ENCODE results near the gene CRADD.
"Not testable (repeated sequence)": the region's sequence is repeated elsewhere in the genome, so short reads cannot be mapped to it uniquely, and the experiment has no call there.

CRADD gene

DNA sequence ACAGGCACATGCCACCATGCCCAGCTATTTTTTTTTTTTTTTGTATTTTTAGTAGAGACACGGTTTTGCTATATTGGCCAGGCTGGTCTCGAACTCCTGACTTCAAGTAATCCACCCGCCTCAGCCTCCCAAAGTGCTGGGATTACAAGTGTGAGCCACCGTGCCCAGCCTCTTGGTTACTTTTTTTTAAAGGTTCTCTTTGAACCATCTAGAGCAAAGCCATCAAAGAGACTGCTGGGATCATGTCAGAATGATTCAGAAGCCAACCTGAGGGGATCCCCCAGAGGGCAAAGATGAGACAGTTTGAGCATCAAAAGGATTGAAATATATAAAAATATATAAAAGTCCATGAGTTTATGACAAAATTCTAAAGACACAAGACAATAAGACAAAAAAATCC lies 103.7 kb downstream of the CRADD start:
- in situ Hi-C loops (cut with MboI; ENCODE audit: low sequenced_read_pairs) = not testable (repeated sequence)

DNA sequence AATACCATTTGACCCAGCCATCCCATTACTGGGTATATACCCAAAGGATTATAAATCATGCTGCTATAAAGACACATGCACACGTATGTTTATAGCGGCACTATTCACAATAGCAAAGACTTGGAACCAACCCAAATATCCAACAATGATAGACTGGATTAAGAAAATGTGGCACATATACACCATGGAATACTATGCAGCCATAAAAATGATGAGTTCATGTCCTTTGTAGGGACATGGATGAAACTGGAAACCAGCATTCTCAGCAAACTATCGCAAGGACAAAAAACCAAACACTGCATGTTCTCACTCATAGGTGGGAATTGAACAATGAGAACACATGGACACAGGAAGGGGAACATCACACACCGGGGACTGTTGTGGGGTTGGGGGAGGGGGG lies 104.8 kb downstream of the CRADD start:
- in situ Hi-C loops (cut with MboI; ENCODE audit: low sequenced_read_pairs) = not testable (repeated sequence)

DNA sequence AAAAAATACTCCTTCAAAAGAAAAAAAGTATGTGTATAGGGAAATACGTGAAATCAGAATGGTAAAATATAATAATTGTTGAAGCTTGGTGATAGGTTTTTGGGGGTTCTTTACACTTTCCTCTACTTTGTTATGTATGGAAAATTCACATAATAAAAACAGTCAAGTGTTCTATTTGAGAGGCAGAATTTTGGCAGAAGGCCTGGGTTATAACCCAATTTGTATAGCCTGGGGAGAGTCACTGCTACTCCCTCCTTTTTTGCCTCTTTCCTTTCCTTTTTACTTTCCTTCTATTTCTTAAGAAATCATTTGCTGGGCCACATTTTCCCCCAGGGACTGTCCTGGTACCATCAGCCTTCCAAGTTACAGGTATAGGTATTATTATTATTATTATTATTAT lies 105.7 kb downstream of the CRADD start:
- in situ Hi-C loops (cut with MboI; ENCODE audit: low sequenced_read_pairs) = no loop called here

DNA sequence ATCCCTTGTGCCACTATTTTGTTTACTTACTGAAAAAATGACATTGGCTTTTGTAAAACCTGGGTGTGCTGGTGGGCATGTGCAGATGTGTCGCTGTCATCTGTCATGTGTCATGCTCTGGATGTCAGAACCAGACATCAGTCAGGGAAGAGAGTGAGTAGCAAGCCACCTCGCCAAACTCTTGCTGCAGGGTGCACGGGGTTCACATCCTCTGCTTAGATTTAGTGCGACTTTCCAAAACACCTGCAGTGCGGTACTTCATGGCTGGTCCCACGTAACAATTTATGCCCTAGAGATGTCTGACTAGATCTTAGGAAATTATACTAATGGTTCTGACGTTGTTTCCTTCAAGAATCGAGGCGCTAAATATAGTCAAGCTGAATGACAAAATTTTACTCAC lies 106.7 kb downstream of the CRADD start:
- in situ Hi-C loops (cut with MboI; ENCODE audit: low sequenced_read_pairs) = no loop called here

DNA sequence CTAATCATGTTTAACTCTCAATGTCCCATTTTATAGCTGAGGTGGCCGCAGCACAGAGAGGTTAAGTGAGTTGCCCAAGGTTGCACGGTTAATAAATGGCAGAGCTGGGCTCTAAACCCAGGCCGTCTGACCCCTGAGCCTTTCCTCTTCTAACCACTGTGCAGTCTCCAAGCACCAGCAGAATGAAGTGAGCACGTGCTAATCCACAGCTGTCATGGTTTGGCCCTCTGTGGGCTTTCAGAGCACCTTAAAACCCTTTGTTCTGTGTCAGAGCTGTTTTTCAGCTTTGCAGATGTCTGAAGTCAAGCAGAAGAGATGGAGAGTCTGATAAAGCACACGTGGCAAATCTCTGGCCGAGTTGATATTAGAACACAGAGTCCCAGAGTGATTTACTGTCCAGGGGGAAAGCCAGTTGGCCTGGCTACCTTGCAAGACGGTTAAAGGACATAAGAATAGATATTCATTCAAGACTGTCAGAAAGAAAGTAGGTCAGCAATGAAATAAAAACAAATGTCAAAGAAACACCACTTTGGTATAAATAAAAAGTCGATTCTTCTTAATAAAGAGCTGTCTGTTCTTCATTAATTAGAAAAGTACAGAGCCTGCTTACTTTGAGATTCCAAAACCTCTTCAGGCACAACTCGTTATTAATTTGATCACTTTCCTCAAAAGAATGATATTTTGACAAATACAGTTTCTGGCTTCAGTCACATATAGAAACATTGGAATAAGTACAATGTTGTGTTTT lies 107.3 kb downstream of the CRADD start:
- in situ Hi-C loops (cut with MboI; ENCODE audit: low sequenced_read_pairs) = no loop called here

DNA sequence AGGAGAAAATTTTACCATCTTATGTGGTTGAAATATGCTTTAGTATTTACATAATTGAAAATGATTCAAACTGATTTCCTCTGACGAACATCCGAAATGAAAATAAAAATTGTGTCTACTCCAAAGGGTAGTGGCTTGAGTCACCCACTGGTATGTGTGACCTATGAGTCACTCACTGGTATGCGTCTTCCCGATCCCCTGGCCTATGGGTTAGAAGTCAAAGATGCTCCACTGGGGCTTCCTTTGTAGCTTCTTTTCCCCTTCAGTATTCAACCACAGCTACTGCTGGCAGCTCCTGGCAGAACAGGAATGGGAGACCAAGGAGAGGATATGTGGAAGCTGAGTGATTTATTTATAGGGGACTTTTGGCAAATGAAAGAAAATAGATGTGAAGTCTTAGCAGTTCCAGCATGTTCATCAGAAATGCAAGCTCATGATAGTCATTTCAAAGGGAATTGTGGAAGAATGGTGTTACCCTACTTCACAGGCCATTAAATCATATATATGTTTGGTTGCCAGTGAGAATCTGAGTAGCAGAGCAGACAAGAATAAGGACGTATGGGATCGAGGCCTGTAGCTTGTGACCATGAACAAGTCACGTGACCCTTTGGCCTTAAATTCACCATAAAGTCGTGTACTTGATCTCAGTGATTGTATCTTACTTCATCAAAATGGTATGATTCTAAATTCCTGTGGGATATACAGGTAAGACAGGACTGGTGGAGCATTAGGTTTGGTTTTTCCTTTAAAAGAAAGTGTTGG lies 108.3 kb downstream of the CRADD start:
- in situ Hi-C loops (cut with MboI; ENCODE audit: low sequenced_read_pairs) = no loop called here

DNA sequence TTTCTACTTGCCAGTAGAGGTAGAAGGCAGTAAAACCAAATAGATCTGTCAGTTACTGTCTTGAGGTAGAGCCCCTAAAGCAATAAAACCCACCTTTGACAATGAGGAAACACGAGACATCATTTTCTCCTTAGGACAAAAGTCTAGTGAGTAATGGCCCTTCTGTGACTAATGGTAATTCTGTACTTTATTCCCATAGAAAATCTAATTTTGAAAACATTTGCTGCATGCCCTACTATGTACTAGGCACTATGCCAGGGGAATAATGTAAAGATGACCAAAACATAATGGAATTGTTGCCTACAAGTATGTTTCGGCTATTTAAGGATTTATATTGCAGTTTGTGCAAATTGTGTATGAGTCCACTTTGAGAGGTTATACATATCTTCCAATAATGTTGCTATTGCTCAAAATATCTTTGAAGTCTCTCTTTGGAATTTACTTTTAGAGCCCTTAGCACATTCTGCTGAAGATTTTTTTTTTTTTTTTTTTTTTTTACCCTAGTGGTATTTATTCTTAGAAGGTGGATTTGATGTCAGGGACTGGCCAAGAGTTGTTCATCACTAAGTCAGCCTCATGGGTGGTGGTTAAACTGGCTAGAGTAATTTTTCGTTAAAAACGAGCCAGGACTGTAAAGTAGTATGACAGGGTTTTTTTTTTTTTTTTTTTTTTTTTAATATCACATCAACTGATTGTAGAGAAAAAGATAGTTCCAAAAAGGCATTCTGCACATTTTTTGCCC lies 109.7 kb downstream of the CRADD start:
- in situ Hi-C loops (cut with MboI; ENCODE audit: low sequenced_read_pairs) = no loop called here

DNA sequence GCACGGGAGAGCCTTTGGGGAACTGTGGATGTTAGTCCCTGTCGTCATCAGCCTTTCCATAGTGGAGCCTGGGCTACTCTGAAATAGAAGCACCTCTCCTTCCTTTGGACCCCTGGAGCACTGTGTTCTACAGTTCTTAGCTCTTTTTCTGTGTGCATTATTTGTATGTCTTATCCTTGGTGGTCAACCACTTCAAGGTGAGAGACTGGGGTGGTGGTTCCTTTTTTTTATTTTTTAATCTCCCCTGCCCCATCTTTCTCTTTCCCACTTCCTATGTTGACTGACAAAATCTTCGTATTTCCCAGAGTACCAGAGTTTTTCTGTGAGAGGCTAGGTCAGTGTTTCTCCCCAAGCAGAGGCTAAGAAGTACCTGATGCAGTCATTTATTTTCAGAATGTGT lies 111.7 kb downstream of the CRADD start:
- in situ Hi-C loops (cut with MboI; ENCODE audit: low sequenced_read_pairs) = no loop called here

DNA sequence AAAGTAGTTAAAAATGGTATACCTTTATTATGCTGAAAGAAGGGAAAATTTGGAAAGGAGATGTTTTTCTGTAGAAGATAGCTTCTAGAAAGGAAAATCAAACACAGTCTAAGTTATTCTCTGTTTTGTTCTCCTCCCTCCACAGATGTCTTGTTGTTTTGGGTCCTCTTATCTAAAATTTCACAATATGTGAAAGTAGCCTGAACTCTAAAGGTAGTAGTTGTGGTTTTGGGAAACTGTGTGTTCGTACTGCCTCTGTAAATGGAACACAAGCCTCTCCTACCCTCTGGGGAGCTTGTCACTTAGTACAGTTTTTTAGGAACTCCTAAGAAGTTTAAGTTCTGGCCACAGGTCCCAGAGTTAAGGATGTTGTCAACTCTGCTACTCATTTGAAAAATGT lies 112.6 kb downstream of the CRADD start:
- in situ Hi-C loops (cut with MboI; ENCODE audit: low sequenced_read_pairs) = no loop called here

DNA sequence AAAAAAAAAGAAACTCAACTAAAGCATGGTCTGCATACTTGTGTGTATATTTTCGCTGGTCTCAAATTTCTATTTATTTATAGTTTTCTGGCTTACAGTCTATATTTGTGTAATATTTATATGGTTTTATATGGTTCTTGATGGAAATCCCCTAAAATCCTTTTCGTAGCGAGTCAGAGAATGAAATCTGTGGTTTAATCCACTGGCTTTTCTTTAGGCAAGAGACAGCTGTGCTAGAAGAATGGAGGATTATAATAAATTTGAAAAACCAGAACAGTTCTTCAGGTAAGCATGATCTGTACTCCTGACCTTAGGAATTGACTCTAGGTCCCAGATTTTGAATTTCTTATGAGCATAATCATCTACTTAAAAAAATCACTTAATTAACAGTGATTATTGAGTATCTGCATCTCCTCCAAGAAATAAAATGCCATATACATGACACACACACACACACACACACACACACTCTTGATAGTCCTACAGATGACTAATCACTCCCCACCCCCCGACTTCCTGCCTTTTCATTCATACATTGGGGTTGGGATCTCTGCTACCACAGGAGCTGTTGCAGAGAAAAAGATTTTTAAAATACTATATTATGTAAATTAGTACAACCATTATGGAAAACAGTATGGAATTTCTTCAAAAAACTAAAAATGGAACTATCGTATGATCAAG lies 113.4 kb downstream of the CRADD start:
- in situ Hi-C loops (cut with MboI; ENCODE audit: low sequenced_read_pairs) = no loop called here

DNA sequence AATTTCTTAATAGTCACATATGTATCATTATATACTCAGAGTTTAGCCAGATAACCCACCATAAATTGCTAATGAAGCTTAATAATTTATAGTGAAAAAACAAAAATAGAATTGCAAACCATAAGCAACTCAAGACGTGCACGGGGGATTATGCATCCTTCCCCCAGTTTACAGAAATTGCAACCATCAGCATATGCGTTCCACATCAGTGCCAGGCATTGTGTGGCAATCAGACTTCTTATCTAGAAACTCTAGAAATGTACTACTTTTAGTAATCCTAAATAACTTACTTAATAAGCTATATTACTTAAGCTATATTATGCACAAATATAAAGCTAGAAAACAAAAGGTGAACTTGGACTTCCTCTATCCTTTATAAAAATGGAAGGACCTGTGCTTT lies 115.8 kb downstream of the CRADD start:
- in situ Hi-C loops (cut with MboI; ENCODE audit: low sequenced_read_pairs) = no loop called here

DNA sequence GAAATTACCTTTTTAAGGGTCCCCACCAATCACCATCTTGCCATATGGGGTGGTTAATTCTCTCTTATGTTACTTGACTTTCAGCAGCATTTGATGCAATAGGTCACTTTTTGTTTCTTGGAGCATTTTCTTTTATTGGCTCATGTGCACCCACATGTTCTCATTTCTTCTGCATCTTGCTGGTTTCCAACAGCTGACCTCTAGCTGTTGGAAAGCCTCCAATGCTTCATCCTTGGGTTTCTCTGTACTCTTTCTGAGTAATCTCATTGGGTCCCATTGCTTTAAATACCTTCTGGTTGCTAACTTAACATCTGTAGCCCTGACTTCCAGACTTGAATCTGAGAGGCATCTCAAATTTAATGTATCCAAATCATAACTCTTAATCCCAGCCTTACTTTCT lies 116.8 kb downstream of the CRADD start:
- in situ Hi-C loops (cut with MboI; ENCODE audit: low sequenced_read_pairs) = no loop called here

DNA sequence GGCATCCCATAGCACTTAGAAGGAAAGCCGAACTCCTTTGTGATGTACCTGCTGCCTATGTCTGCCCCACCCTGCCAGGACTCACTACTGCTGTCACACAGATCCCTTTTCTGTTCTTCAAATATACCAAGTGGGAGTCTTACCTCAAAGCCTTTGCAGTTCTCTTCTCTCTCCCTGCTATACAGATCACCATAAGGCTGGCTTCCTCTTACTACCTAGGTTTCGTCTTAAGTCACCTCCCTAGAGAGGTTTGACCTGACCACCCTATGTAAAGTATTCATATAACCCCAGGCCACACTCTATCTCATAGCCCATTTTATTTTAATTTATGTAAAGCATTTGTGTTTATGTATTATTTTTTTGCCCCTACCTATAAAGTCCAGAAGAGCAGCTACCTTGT lies 117.6 kb downstream of the CRADD start:
- in situ Hi-C loops (cut with MboI; ENCODE audit: low sequenced_read_pairs) = no loop called here

DNA sequence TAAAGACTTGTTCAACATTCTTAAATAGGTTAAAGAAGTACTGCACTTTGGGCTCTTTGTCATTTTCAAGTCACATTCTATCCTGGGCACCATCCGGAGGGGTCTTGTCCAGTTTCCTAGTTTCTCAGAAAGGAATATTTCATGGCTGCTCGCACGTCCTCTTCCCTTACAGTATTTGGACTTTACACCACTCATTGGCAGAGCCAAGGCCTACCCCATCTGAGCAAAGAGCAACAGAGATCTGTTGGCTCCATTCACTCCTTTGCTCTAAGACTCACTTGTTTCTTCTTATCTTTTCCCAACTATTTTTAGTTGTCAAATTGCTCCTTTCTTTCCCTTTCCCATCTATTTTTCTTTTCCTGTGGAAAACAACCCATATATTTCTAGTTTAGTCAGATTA lies 118.2 kb downstream of the CRADD start:
- in situ Hi-C loops (cut with MboI; ENCODE audit: low sequenced_read_pairs) = no loop called here

DNA sequence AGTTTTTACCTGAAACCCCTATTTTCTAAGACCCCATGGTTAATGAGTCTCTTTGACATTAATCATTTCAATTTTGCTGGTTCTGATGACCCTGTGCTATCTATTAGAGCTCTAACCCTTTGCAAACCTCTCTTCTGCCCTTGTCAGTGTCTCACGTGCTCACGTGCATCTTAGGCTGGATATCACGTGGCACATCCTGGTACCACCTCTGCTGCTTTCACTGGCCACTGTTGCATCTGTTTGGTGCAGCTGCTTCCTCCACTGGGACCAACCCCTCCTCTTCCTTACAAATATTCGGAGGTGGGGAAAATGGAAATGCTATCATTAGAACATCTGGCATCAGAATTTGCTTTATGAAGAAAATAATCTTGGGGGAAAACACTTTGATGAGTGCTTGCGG lies 119.6 kb downstream of the CRADD start:
- in situ Hi-C loops (cut with MboI; ENCODE audit: low sequenced_read_pairs) = no loop called here

DNA sequence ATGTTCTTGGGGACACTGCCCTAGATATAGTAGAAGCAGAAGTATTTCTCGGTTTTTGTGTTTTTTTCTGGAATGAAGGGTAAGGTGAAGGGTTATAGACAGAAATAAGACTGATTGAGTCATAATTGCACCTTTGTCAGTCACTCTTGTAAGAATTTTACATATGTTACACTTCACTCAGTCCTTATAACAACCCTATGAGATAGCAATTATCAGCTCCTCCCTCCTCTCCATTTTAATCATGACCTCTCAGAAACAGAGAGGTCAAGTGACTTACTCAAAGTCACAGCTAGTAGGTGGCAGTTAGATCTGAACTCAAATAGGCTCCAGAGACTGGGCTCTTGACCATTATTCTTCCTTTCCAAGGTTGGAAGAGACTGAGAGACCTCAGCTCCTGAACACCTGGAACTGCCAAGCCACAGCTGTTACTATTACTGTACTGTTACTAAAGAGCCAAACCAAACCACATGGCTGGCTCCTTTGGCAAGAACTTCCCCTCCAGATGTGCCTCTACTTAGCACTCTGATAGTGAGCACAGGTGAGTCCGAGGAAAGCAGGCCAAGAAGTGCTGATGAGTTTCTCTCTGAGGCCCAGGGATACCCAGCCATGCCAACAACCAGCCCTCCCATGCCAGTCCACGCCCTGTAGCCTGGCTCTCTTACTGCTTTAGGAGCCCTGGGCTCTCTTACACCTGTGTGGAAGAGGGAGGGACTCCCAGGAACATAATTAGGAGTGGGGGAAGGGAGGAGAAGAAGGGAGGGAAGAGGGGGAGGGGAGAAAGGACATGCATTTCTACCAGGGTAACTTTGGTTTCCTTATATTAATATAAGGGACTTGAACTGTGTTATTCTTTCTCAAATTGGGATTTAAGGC lies 121.3 kb downstream of the CRADD start:
- in situ Hi-C loops (cut with MboI; ENCODE audit: low sequenced_read_pairs) = no loop called here

DNA sequence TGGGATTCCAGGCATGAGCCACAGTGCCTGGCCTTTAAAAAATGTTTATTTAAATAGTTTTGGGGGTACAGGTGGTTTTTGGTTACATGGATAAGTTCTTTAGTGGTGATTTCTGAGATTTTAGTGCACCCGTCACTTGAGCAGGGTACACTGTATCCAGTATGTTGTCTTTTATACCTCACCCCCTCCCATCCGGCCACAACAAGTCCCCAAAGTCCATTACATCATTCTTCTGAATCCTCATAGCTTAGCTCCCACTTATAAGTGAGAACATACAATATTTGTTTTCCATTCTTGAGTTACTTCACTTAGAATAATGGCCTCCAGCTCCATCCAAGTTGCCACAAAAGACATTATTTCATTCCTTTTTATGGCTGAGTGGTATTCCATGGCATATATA lies 124.5 kb downstream of the CRADD start:
- in situ Hi-C loops (cut with MboI; ENCODE audit: low sequenced_read_pairs) = not testable (repeated sequence)

DNA sequence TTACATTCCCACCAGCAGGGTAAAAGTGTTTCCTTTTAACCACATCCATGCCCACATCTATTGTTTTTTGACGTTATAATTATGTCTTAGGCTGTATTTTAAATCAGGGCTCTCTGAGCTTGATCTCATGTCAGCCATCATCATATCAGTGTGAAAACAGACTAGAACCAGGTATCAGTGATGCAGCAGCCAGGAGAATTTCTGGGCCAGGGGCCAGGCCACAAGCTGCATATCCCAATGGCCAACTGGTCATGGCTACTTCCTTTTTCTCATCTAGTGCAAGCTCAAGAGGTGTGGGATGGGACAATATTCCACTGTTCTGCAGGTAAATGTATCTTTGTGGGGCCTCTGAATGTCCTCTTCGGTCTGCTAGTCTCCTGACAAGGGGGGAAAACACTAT lies 125.1 kb downstream of the CRADD start:
- in situ Hi-C loops (cut with MboI; ENCODE audit: low sequenced_read_pairs) = no loop called here

DNA sequence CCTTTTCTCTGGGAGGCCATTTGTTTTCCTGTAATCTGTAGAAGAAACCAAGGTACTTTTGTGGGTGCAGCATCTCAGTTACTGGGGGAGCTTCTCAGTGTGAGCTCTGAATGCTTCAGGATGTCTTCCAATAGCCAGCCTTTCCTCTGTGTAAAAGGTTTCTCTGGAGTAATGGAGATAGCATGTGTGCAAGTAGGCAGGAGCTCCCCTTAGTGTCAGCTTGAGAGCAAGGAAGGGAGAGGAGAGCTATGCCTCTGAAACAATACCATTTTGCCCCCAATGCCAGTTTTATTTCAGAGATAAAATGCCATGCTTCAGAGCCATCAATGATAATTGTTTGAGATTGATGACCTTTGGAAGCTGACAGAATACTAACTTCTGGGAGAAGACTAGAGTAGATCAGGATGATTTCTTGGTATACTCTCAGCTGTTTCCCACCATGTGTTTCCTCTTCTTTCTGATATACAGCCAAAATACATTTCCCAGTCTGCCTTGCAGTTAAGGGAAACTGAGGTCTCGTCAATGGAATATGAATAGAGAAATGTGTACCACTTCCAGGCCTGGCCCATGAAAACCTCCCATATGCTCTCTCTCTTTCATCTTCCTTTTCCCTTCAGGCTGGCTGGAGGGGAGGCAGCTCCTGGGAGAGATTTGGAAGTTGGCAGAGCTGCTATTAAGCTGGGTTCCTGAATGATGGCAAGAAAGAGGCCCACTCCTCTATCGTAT lies 125.7 kb downstream of the CRADD start:
- in situ Hi-C loops (cut with MboI; ENCODE audit: low sequenced_read_pairs) = no loop called here

DNA sequence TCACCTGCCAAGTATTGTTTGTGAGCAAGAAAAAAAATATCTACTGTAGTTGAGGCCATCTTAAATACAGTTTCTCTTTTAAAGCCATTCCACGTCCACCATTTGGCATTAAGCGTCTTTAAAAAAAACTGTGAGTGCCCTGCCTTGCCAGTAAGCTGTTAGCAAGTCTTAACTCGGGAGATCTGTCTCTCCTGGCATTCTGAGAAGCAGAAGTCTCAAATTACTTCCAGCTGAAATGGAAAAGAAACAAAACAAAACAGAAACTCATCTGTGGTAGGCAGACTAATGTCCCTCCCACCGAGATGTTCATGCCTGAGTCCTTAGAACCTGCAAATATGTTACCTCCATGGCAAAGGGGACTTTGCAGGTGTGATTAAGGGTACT lies 126.2 kb downstream of the CRADD start:
- in situ Hi-C loops (cut with MboI; ENCODE audit: low sequenced_read_pairs) = no loop called here
